Measurements from ENCODE around the gene PEA15.

The PEA15 gene

DNA sequence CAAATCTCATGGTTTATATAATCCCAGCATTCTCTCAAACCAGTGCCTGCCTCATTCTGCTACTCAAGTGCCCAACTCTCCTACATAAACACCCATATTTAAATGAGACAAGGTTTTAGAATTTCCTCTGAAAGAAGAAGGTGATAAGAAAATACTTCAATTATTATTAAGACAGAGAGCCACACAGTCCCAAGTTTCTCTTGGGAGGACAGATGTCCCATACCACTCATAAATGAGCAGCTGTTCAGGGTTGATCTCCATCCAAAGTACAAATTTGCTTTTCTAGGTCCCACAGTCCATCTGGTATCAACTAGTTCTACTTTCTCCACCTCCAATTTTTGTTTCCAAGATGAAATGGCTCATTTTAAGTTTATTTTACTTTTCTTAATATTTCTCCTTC, 45.8 kb downstream of the PEA15 start:
- ChIA-PET POLR2A (interaction anchor here (1.4 kb wide), 1 partner anchor 11 kb away, joined by 3 read pairs; the partner anchor contains the start of gene DCAF8), CTCF (interaction anchor here (0.8 to 7.3 kb wide), 30 partner anchors 9 to 210 kb away, joined by 3 to 144 read pairs (median 12); partner anchors contain the start of genes ATP1A4, CASQ1, KCNJ9 and PEX19)

DNA sequence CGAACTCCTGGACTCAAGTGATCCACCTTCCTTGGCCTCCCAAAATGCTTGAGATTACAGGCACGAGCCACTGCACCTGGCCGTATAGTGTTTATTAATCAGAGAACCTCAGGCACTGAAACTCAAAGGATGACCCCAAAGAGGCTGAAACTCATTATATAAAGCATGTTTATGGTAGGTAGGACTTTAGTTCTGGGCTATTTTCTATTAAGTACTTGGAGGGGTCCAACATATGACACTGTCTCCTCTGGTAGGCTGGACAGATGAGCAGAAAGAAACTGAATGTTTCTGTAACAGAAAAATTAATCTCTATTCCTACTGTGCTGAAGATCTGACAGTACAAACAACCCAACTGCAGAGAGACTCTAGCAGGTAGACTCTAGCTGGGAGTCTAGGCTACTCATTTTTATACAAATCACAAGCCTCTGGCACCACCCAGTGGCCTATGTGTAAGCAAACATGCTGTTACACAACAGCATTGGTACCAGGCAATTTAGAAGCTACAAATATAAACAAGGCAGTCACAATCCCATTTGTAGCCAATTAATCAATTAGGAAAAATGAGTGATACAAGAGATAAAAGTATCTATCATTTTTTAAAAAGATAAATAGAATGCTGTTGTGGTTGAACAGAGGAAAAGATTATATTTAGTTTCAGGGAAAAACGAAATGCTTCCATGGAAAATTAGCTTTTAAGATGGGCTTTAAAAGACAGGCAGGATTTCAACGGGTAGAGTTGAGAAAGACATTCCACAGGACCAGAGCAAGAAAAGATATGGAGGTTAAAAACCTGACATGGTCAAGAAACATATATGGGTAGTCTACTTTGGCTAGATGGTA, 46.7 kb downstream of the PEA15 start:
- ChIA-PET CTCF (interaction anchor here (0.6 to 7.3 kb wide), 62 partner anchors 9 to 1120 kb away, joined by 3 to 144 read pairs (median 5); partner anchors contain the start of genes ATP1A4, CASQ1, IGSF8 and KCNJ9), POLR2A (interaction anchor here (0.7 to 1.7 kb wide), 10 partner anchors 8 to 153 kb away, joined by 3 to 8 read pairs (median 4); partner anchors contain the start of genes DCAF8, IGSF8 and PEX19)
- H3K4me1 ChIP-seq (ENCODE audit: control insufficient read depth, insufficient read depth, low read length): peaks cover 10% of the 10 kb centered on the region; the same call in 1 of the 2 replicates
- H3K27ac ChIP-seq (ENCODE audit: extremely low read depth, low read depth, low read length): no peak overlapping the region
- peaks cover 20 to 21% of the 10 kb centered on the region in 2 experiments for H3K36me3 ChIP-seq (ENCODE audit: control insufficient read depth in 2 of 2, insufficient read depth in 1 of 2, low read length in 2 of 2)
- H3K9me3 ChIP-seq (ENCODE audit: control insufficient read depth, insufficient read depth, low read depth, low read length): no peaks in the 10 kb centered on the region
- no peak overlapping the region for H3K4me3 ChIP-seq (ENCODE audit: low read depth, low read length)
- TF ChIP-seq HOXC10 (CRISPR knock-in tag; IDR thresholded peaks at IDR 0.05): no peak
- TF ChIP-seq ZBTB17 (tag by site-specific recombination; IDR thresholded peaks at IDR 0.05): no peak
- TF ChIP-seq ZBTB1 (tag by site-specific recombination; IDR thresholded peaks at IDR 0.05): no peak
- no peak for TF ChIP-seq ZNF23 (tag by site-specific recombination; IDR thresholded peaks at IDR 0.05; ENCODE audit: borderline replicate concordance)
- TF ChIP-seq ZNF146 (tag by site-specific recombination; IDR thresholded peaks at IDR 0.05): no peak
- no peak for TF ChIP-seq ZNF785 (tag by site-specific recombination; IDR thresholded peaks at IDR 0.05)
- TF ChIP-seq ZNF654 (tag by site-specific recombination; IDR thresholded peaks at IDR 0.05; ENCODE audit: low read depth): peak; percentile 91
- peak; percentile 42; the same call in 1 of the 2 replicates for TF ChIP-seq ZNF394 (tag by site-specific recombination; IDR thresholded peaks at IDR 0.05; ENCODE audit: borderline replicate concordance)
- no peak for TF ChIP-seq ZNF223 (tag by site-specific recombination; IDR thresholded peaks at IDR 0.05)
- TF ChIP-seq ZNF211 (tag by site-specific recombination; IDR thresholded peaks at IDR 0.05; ENCODE audit: low read depth): no peak
- TF ChIP-seq, protein P1, sequence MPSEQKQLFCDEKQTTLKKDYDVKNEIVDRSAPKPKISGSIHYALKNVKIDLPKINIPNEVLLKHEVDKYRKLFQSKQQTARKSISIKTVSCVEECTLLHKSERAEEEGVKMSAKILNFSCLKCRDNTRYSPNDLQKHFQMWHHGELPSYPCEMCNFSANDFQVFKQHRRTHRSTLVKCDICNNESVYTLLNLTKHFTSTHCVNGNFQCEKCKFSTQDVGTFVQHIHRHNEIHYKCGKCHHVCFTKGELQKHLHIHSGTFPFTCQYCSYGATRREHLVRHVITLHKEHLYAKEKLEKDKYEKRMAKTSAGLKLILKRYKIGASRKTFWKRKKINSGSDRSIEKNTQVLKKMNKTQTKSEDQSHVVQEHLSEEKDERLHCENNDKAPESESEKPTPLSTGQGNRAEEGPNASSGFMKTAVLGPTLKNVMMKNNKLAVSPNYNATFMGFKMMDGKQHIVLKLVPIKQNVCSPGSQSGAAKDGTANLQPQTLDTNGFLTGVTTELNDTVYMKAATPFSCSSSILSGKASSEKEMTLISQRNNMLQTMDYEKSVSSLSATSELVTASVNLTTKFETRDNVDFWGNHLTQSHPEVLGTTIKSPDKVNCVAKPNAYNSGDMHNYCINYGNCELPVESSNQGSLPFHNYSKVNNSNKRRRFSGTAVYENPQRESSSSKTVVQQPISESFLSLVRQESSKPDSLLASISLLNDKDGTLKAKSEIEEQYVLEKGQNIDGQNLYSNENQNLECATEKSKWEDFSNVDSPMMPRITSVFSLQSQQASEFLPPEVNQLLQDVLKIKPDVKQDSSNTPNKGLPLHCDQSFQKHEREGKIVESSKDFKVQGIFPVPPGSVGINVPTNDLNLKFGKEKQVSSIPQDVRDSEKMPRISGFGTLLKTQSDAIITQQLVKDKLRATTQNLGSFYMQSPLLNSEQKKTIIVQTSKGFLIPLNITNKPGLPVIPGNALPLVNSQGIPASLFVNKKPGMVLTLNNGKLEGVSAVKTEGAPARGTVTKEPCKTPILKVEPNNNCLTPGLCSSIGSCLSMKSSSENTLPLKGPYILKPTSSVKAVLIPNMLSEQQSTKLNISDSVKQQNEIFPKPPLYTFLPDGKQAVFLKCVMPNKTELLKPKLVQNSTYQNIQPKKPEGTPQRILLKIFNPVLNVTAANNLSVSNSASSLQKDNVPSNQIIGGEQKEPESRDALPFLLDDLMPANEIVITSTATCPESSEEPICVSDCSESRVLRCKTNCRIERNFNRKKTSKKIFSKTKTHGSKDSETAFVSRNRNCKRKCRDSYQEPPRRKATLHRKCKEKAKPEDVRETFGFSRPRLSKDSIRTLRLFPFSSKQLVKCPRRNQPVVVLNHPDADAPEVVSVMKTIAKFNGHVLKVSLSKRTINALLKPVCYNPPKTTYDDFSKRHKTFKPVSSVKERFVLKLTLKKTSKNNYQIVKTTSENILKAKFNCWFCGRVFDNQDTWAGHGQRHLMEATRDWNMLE (tag by site-specific recombination; conservative IDR thresholded peaks at IDR 0.05; ENCODE audit: low read depth): no peak
- TF ChIP-seq, protein P2, sequence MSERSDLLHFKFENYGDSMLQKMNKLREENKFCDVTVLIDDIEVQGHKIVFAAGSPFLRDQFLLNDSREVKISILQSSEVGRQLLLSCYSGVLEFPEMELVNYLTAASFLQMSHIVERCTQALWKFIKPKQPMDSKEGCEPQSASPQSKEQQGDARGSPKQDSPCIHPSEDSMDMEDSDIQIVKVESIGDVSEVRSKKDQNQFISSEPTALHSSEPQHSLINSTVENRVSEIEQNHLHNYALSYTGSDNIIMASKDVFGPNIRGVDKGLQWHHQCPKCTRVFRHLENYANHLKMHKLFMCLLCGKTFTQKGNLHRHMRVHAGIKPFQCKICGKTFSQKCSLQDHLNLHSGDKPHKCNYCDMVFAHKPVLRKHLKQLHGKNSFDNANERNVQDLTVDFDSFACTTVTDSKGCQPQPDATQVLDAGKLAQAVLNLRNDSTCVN (tag by site-specific recombination; optimal IDR thresholded peaks at IDR 0.05): no peak
- TF ChIP-seq ZIC2 (tag by site-specific recombination; IDR thresholded peaks at IDR 0.05): no peak
- no peak for TF ChIP-seq TCF7L2 (IDR thresholded peaks at IDR 0.05; ENCODE audit: borderline replicate concordance, low read depth, low read length)
- TF ChIP-seq, protein P3, sequence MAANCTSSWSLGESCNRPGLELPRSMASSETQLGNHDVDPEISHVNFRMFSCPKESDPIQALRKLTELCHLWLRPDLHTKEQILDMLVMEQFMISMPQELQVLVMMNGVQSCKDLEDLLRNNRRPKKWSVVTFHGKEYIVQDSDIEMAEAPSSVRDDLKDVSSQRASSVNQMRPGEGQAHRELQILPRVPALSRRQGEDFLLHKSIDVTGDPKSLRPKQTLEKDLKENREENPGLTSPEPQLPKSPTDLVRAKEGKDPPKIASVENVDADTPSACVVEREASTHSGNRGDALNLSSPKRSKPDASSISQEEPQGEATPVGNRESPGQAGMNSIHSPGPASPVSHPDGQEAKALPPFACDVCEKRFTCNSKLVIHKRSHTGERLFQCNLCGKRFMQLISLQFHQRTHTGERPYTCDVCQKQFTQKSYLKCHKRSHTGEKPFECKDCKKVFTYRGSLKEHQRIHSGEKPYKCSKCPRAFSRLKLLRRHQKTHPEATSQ (tag by site-specific recombination; IDR thresholded peaks at IDR 0.05): no peak
- TF ChIP-seq, protein P4, sequence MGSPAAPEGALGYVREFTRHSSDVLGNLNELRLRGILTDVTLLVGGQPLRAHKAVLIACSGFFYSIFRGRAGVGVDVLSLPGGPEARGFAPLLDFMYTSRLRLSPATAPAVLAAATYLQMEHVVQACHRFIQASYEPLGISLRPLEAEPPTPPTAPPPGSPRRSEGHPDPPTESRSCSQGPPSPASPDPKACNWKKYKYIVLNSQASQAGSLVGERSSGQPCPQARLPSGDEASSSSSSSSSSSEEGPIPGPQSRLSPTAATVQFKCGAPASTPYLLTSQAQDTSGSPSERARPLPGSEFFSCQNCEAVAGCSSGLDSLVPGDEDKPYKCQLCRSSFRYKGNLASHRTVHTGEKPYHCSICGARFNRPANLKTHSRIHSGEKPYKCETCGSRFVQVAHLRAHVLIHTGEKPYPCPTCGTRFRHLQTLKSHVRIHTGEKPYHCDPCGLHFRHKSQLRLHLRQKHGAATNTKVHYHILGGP (tag by site-specific recombination; IDR thresholded peaks at IDR 0.05): no peak
- no peak for TF ChIP-seq ZNF169 (tag by site-specific recombination; IDR thresholded peaks at IDR 0.05)

More for the DNA sequence above, 45.8 kb downstream of the PEA15 start:
- peaks cover 6% of the 10 kb centered on the region; the same call in 1 of the 2 replicates for H3K4me1 ChIP-seq (ENCODE audit: control insufficient read depth, insufficient read depth, low read length)
- H3K27ac ChIP-seq (ENCODE audit: extremely low read depth, low read depth, low read length): no peak overlapping the region
- H3K9me3 ChIP-seq (ENCODE audit: control insufficient read depth, insufficient read depth, low read depth, low read length): no peaks in the 10 kb centered on the region
- peaks cover 20 to 21% of the 10 kb centered on the region in 2 experiments for H3K36me3 ChIP-seq (ENCODE audit: control insufficient read depth in 2 of 2, insufficient read depth in 1 of 2, low read length in 2 of 2)
- no peak for TF ChIP-seq ZEB2 (tag by site-specific recombination; IDR thresholded peaks at IDR 0.05)
- TF ChIP-seq ZNF311 (tag by site-specific recombination; IDR thresholded peaks at IDR 0.05; ENCODE audit: borderline replicate concordance): no peak
- no peak for TF ChIP-seq ZNF155 (tag by site-specific recombination; IDR thresholded peaks at IDR 0.05)
- no peak for TF ChIP-seq ZNF404 (tag by site-specific recombination; IDR thresholded peaks at IDR 0.05)
- no peak for TF ChIP-seq ZNF391 (tag by site-specific recombination; IDR thresholded peaks at IDR 0.05; ENCODE audit: borderline replicate concordance, low read depth)
- no peak for TF ChIP-seq ZNF623 (tag by site-specific recombination; IDR thresholded peaks at IDR 0.05)
- TF ChIP-seq, protein P5, sequence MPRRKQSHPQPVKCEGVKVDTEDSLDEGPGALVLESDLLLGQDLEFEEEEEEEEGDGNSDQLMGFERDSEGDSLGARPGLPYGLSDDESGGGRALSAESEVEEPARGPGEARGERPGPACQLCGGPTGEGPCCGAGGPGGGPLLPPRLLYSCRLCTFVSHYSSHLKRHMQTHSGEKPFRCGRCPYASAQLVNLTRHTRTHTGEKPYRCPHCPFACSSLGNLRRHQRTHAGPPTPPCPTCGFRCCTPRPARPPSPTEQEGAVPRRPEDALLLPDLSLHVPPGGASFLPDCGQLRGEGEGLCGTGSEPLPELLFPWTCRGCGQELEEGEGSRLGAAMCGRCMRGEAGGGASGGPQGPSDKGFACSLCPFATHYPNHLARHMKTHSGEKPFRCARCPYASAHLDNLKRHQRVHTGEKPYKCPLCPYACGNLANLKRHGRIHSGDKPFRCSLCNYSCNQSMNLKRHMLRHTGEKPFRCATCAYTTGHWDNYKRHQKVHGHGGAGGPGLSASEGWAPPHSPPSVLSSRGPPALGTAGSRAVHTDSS (tag by site-specific recombination; IDR thresholded peaks at IDR 0.05): no peak
- TF ChIP-seq ZNF324 (tag by site-specific recombination; IDR thresholded peaks at IDR 0.05): no peak
- no peak for TF ChIP-seq ZBTB17 (tag by site-specific recombination; IDR thresholded peaks at IDR 0.05)
- TF ChIP-seq ZNF416 (tag by site-specific recombination; IDR thresholded peaks at IDR 0.05): no peak
- H3K4me3 ChIP-seq (ENCODE audit: low read depth, low read length): no peak overlapping the region
